Endothelial cell of umbilical vein (primary cell): Measurements from ENCODE around the gene SENP5. TPM values are rescaled to one million over a fixed set of nuclear protein-coding genes. Genes with fewer than 3 reads are reported as not detected.
A peak's percentile ranks its signal among the peaks of the same experiment; 100 is the strongest.

Experiments
- BruUV-seq: library from RNA; stranded (reverse); fragments of 400-500 nt; replicated peaks from 2 replicates; lab custom pipeline; 2021; lab: Mats Ljungman, UMichigan
- CTCF ChIA-PET: fragments of 300-600, 350-600 bp; sonication (Branson Sonifier 250); formaldehyde crosslinking; loops from one replicate; lab custom pipeline; 2021; ENCODE audit warnings: antibody characterized with exemption, inconsistent platforms; lab: Charles Lee
- POLR2A ChIA-PET: fragments of 300-600, 350-600 bp; sonication (Branson Sonifier 250); formaldehyde crosslinking; loops from one replicate; lab custom pipeline; 2021; ENCODE audit warnings: antibody characterized with exemption, inconsistent platforms; lab: Charles Lee
- DNase-seq: peaks from one replicate; pipeline ENCODE4 v3.0.0-alpha.2; 2011; ENCODE audit warnings: low read depth, low spot score
- FAIRE-seq: peaks from 2 replicates; lab custom pipeline; 2011; peaks lifted over from hg19 to GRCh38; lab: Jason Lieb, UNC
- H2AFZ ChIP-seq: 2 replicates; pipeline ENCODE4 v1.6.0; 2012; ENCODE audit warnings: low read depth, low read length, control low read depth, inconsistent platforms
- H3K27ac ChIP-seq: 2 replicates; pipeline ENCODE4 v1.5.1; 2011; ENCODE audit warnings: low read depth, mild to moderate bottlenecking, control low read depth, low read length, moderate library complexity; ENCODE audit not compliant: insufficient read depth
- H3K27me3 ChIP-seq, 2 experiments: 2 replicates each; pipeline versions ENCODE4 v1.6.0 to v1.6.1; 2011; ENCODE audit warnings: low read length in 2 of 2, mixed read lengths in 1 of 2; ENCODE audit not compliant: control insufficient read depth in 2 of 2, insufficient read depth in 2 of 2
- H3K36me3 ChIP-seq, 2 experiments: 2 replicates in 1 of 2; 3 replicates in 1 of 2; pipeline ENCODE4 v1.5.1; 2011; ENCODE audit warnings: low read length in 2 of 2, mild to moderate bottlenecking in 1 of 2, moderate library complexity in 1 of 2; ENCODE audit not compliant: control insufficient read depth in 2 of 2, insufficient read depth in 2 of 2; ENCODE audit errors: extremely low read depth in 1 of 2
- H3K4me1 ChIP-seq: 3 replicates; pipeline ENCODE4 v1.5.1; 2011; ENCODE audit warnings: mild to moderate bottlenecking, low read length; ENCODE audit not compliant: control insufficient read depth, insufficient read depth; ENCODE audit errors: extremely low read depth
- H3K4me2 ChIP-seq: 2 replicates; pipeline ENCODE4 v1.6.1; 2011; ENCODE audit warnings: low read length, control low read depth, mixed read lengths; ENCODE audit not compliant: insufficient read depth
- H3K4me3 ChIP-seq, 3 experiments: fragments of 200-600 bp in 1 of 3; sonication (generic), shearing (Covaris generic) in 1 of 3; replicated peaks in 1 of 3; 2 replicates each; pipeline ENCODE4 v1.5.1; 2011 to 2016; ENCODE audit warnings: control low read depth in 3 of 3, low read length in 3 of 3, mild to moderate bottlenecking in 2 of 3, inconsistent platforms in 1 of 3, low read depth in 1 of 3, moderate library complexity in 1 of 3; ENCODE audit not compliant: insufficient read depth in 1 of 3
- H3K79me2 ChIP-seq: 2 replicates; pipeline ENCODE4 v1.6.0; 2012; ENCODE audit warnings: low read length, inconsistent platforms; ENCODE audit not compliant: control insufficient read depth, insufficient read depth
- H3K9ac ChIP-seq: replicated peaks from 2 replicates; pipeline ENCODE3; 2011; ENCODE audit warnings: low read length, control low read depth; ENCODE audit not compliant: insufficient read depth; ENCODE audit errors: extremely low read depth
- H3K9me1 ChIP-seq: replicated peaks from 3 replicates; pipeline ENCODE4 v1.6.0; 2011; ENCODE audit warnings: mild to moderate bottlenecking, low read length; ENCODE audit not compliant: control insufficient read depth, insufficient read depth; ENCODE audit errors: extremely low read depth
- H3K9me3 ChIP-seq: replicated peaks from 2 replicates; pipeline ENCODE4 v1.5.1; 2012; ENCODE audit warnings: low read length, inconsistent platforms; ENCODE audit not compliant: control insufficient read depth, insufficient read depth
- H4K20me1 ChIP-seq: replicated peaks from 2 replicates; pipeline ENCODE3; 2011; ENCODE audit warnings: mild to moderate bottlenecking, low read length; ENCODE audit not compliant: control insufficient read depth, insufficient read depth; ENCODE audit errors: extremely low read depth
- EZH2 ChIP-seq: IDR thresholded peaks from 2 replicates; pipeline ENCODE4 v1.6.1; 2012; ENCODE audit warnings: borderline replicate concordance, low read depth, mild to moderate bottlenecking, moderate library complexity, low read length, inconsistent platforms; ENCODE audit not compliant: severe bottlenecking
- FOS ChIP-seq: IDR thresholded peaks from 2 replicates; pipeline ENCODE4 v1.6.1; 2011; ENCODE audit warnings: mild to moderate bottlenecking, low read length, moderate library complexity, borderline replicate concordance; ENCODE audit not compliant: insufficient read depth
- GATA2 ChIP-seq: IDR thresholded peaks from 2 replicates; pipeline ENCODE4 v1.7.0; 2011; ENCODE audit warnings: low read depth, mild to moderate bottlenecking, moderate library complexity, mixed read lengths, low read length; ENCODE audit not compliant: insufficient read length, insufficient read depth
- JUN ChIP-seq: IDR thresholded peaks from 2 replicates; pipeline ENCODE4 v1.6.1; 2011; ENCODE audit warnings: borderline replicate concordance, low read depth; ENCODE audit not compliant: insufficient read length, insufficient read depth
- MYC ChIP-seq: IDR thresholded peaks from one replicate; pipeline ENCODE4 v1.6.1; 2011; ENCODE audit warnings: mild to moderate bottlenecking, low read depth, low read length
- POLR2A ChIP-seq: IDR thresholded peaks from 2 replicates; pipeline ENCODE4 v1.6.1; 2012; ENCODE audit warnings: low read depth, mild to moderate bottlenecking, control low read depth, low read length
- POLR2AphosphoS5 ChIP-seq: IDR thresholded peaks from 2 replicates; pipeline ENCODE4 v1.6.1; 2012; ENCODE audit warnings: low read depth, mild to moderate bottlenecking, control low read depth, low read length, moderate library complexity; ENCODE audit not compliant: insufficient read depth
- dilution Hi-C: fragments of 300-500 bp; cut with MboI; formaldehyde crosslinking; loops from one replicate; pipeline ENCODE4 v1.15.0; 2019; ENCODE audit warnings: low sequenced_read_pairs; ENCODE audit not compliant: extremely low pct_ligation_motif_present
- intact Hi-C: fragments of 100-400 bp; cut with micrococcal nuclease; formaldehyde crosslinking; loops from one replicate; pipeline ENCODE4 v1.10.0; 2022
- polyA plus RNA-seq, 4 experiments: library from polyadenylated mRNA; depleted of rRNA in 3 of 4; stranded (reverse) in 3 of 4; unstranded in 1 of 4; fragments of >200 nt; gene quantifications; 2 replicates each; pipeline versions ENCODE4 v1.2.1 to v1.2.3, GENCODE V29; 2011 to 2012; ENCODE audit warnings: missing spikeins in 1 of 4
- total RNA-seq: library from RNA; stranded (reverse); gene quantifications from 2 replicates; pipeline ENCODE4 v1.2.3, GENCODE V29; 2021
- TF ChIP-seq, protein P1 (sequence below), 2 donors: IDR thresholded peaks; 1 replicate in 1 of 2; 2 replicates in 1 of 2; pipeline ENCODE4 v1.5.1; 2011; ENCODE audit warnings: low read length in 2 of 2, mild to moderate bottlenecking in 2 of 2, moderate library complexity in 2 of 2, control low read depth in 1 of 2, inconsistent platforms in 1 of 2, low read depth in 1 of 2; ENCODE audit not compliant: insufficient read depth in 1 of 2; ENCODE audit errors: extremely low read depth in 1 of 2
- TF ChIP-seq, protein P2 (sequence below): IDR thresholded peaks from 2 replicates; pipeline ENCODE4 v1.6.1; 2011; ENCODE audit not compliant: insufficient read depth, insufficient read length

SENP5 gene
- total and polyA plus RNA-seq, 2 donors (not counting 3 experiments of a cell fraction or from before 2014, with no cell fraction given): 7.9 to 33.5 TPM

GRCh38 chr3:196886144-196886543 lies 18.4 kb downstream of the SENP5 start:
- Histone ChIP-seq H3K9me3 (no peaks in the 10 kb centered on the region), H3K79me2 (peaks cover 41% of the 10 kb centered on the region), H4K20me1 (no peaks in the 10 kb centered on the region), H3K27me3 (no peaks in the 10 kb centered on the region), H2AFZ (no peak overlapping the region), H3K27ac (no peak overlapping the region), H3K9ac (no peak overlapping the region), H3K9me1 (no peaks in the 10 kb centered on the region), H3K4me2 (no peak overlapping the region), H3K4me3 (no peak overlapping the region), H3K4me1 (no peaks in the 10 kb centered on the region), H3K36me3 (peaks cover 4% of the 10 kb centered on the region in 2 experiments)
- dilution Hi-C loops: no loop called here
- intact Hi-C loops: no loop called here
- DNase-seq: no peak
- peak; percentile 21 for FAIRE-seq
- TF ChIP-seq, protein P1, sequence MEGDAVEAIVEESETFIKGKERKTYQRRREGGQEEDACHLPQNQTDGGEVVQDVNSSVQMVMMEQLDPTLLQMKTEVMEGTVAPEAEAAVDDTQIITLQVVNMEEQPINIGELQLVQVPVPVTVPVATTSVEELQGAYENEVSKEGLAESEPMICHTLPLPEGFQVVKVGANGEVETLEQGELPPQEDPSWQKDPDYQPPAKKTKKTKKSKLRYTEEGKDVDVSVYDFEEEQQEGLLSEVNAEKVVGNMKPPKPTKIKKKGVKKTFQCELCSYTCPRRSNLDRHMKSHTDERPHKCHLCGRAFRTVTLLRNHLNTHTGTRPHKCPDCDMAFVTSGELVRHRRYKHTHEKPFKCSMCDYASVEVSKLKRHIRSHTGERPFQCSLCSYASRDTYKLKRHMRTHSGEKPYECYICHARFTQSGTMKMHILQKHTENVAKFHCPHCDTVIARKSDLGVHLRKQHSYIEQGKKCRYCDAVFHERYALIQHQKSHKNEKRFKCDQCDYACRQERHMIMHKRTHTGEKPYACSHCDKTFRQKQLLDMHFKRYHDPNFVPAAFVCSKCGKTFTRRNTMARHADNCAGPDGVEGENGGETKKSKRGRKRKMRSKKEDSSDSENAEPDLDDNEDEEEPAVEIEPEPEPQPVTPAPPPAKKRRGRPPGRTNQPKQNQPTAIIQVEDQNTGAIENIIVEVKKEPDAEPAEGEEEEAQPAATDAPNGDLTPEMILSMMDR (IDR thresholded peaks at IDR 0.05; ENCODE audit: extremely low read depth in 1 of 2, insufficient read depth in 1 of 2, low read depth in 1 of 2, low read length in 2 of 2): no peak
- TF ChIP-seq POLR2AphosphoS5 (no peak), MYC (no peak), POLR2A (no peak), JUN (no peak), GATA2 (no peak), FOS (no peak), EZH2 (no peak)
- TF ChIP-seq, protein P2, sequence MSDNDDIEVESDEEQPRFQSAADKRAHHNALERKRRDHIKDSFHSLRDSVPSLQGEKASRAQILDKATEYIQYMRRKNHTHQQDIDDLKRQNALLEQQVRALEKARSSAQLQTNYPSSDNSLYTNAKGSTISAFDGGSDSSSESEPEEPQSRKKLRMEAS: no peak
- ChIA-PET CTCF (no interaction called here), POLR2A (interaction anchor here (0.6 kb wide), 1 partner anchor 146 kb away, joined by 8 read pairs; no protein-coding TSS in a partner anchor)
- BruUV-seq: no TSS peak
